AG09309 (cell line): ENCODE data around the gene SIDT1.

Experiments used
- DNase-seq: peaks from one replicate; pipeline ENCODE4 v3.0.0-alpha.2; 2010; ENCODE audit warnings: low read depth
- H3K4me3 ChIP-seq: 2 replicates; pipeline ENCODE4 v1.5.1; 2011; ENCODE audit warnings: mild to moderate bottlenecking, low read depth, low read length, moderate library complexity; ENCODE audit not compliant: control insufficient read depth
- TF ChIP-seq, protein P1 (sequence below): IDR thresholded peaks from 2 replicates; pipeline ENCODE4 v1.5.1; 2011; ENCODE audit warnings: mild to moderate bottlenecking, low read depth, low read length, inconsistent platforms; ENCODE audit not compliant: insufficient read depth, control insufficient read depth; ENCODE audit errors: missing control alignments

The SIDT1 gene

GRCh38 chr3:113521981-113522380 is 10.4 kb upstream of the SIDT1 start:
- H3K4me3 ChIP-seq, result no peak overlapping the region
- TF ChIP-seq, protein P1, sequence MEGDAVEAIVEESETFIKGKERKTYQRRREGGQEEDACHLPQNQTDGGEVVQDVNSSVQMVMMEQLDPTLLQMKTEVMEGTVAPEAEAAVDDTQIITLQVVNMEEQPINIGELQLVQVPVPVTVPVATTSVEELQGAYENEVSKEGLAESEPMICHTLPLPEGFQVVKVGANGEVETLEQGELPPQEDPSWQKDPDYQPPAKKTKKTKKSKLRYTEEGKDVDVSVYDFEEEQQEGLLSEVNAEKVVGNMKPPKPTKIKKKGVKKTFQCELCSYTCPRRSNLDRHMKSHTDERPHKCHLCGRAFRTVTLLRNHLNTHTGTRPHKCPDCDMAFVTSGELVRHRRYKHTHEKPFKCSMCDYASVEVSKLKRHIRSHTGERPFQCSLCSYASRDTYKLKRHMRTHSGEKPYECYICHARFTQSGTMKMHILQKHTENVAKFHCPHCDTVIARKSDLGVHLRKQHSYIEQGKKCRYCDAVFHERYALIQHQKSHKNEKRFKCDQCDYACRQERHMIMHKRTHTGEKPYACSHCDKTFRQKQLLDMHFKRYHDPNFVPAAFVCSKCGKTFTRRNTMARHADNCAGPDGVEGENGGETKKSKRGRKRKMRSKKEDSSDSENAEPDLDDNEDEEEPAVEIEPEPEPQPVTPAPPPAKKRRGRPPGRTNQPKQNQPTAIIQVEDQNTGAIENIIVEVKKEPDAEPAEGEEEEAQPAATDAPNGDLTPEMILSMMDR, result no peak
- no peak for DNase-seq

DNA sequence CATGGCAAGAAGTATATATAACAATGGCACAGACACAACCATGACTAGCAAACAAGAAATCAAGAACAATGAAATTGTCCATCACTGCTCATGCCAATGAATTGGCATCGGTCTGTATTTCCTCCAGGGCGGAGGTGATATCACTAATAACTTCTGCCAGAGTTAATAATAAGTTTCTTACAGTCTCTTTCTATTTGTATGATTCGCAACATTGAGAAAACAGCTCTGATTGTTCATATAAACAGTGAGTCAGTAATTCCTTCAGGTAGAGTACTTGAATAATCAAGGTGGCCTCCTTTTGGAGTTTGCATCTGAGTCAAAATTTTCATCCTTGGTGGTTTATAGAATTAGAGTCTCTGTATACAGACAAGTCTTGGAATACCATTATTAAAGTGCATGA is 9.1 kb upstream of the SIDT1 start:
- TF ChIP-seq, protein P1, result no peak
- DNase-seq, result no peak
- H3K4me3 ChIP-seq, result no peak overlapping the region

DNA sequence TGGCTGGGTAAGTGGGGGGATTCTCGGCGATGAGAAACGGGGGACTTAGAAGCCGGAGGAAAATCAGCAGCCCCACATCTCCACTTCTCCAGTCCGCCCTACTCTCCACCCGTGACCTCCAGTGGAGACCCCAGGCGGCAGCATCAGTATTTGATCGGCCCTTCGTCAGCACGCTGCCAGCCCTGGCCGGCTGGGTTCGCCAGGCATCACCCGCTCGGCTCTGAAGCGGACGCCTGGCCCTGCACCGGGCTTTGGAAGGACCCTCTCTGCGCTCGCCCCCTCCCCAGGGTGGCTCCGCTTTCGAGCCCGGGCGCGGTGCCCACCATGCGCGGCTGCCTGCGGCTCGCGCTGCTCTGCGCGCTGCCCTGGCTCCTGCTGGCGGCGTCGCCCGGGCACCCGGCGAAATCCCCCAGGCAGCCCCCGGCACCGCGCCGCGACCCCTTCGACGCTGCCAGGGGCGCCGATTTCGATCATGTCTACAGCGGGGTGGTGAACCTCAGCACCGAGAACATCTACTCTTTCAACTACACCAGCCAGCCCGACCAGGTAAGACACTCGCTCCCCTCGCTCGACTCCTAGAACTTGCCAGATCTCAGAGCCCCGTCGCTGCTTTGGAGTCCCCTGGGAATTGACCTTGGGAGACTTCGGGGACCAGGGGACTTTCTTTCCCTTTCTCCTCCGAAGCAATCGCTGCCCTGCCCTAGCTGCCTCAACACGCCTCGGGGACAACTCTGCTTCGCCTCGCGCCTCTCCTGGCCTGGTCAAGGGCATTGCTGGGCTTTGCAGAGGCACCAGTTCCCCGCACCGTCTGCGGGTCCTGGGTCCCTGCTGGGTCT is 561 bp downstream of the SIDT1 start:
- peak overlapping the region; percentile 33 for H3K4me3 ChIP-seq
- DNase-seq, result no peak
- TF ChIP-seq, protein P1, result no peak

DNA sequence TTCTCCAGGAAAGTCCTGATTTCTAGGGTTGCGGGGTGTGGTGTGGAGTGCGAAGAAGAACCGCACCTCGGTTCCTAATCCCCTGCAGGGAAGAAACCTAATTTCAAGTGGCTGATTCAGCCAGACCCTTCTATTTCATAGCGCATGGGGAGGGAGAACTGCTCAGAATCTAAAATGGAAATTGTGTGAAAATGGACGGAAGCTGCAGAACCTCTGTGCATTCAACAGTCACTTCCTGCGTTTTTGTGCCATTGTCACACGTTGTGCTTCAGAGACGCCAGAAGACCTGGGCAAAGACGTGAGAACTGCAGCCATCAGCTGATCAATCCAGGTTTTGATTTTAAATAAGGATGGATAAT is 1.2 kb downstream of the SIDT1 start:
- DNase-seq, result no peak
- peak overlapping the region; percentile 29 for H3K4me3 ChIP-seq

GRCh38 chr3:113534365-113534764 is 2.0 kb downstream of the SIDT1 start:
- TF ChIP-seq, protein P1, result no peak
- no peak overlapping the region for H3K4me3 ChIP-seq
- no peak for DNase-seq

More for the DNA sequence above, 1.2 kb downstream of the SIDT1 start:
- TF ChIP-seq, protein P1, result no peak

GRCh38 chr3:113535898-113536297 is 3.5 kb downstream of the SIDT1 start:
- TF ChIP-seq, protein P1, result no peak

DNA sequence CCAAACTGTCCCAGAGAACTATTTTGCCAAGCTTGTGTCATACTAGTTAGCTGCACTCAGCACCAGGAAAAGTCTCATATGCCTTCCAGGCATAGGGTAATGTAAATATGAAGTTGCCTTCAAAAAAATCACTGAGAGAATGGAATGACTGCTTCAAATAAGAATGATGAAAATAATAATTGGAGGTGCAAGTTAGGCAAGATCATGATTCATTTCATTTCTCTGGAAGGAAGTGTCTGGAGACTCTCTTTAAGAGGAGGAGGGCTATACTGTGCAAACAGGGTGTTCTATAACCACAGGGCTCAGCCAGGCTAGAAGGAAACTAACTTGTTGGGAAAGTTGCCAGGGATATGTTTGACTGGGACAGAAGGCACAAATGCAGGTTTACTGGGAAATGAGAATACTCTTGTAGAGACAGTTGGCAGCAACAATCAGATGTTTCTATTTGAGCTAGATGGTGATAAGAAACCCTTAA is 4.3 kb downstream of the SIDT1 start:
- TF ChIP-seq, protein P1, result no peak
- DNase-seq, result no peak
- H3K4me3 ChIP-seq, result no peak overlapping the region

More at GRCh38 chr3:113535898-113536297, 3.5 kb downstream of the SIDT1 start:
- no peak overlapping the region for H3K4me3 ChIP-seq
- no peak for DNase-seq
